Measurements from ENCODE around the gene CORO6. TPM values are rescaled to one million over a fixed set of nuclear protein-coding genes. Genes with fewer than 3 reads are reported as not detected.

CORO6 gene
- total and polyA plus RNA-seq, 12 donors: 53.2 to 262 (median 90.9) TPM

DNA sequence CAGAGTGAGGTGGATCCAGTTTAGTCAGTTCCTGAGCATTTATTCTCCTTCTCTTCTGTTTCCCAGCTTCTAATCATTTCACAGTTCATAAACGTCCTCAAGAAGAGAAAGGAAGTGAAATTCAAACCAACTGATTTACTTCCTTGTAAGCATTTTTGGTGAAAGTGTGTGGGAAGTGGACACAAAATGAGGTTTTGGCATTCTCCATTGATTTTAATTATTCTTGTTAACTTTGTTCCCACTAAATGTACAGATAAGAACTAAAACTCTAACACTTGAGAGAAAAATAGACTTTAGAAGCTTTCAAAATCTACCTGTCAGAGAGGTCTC is 42.7 kb upstream of the CORO6 start:
- Histone ChIP-seq H3K27ac (peak overlapping the region in 8 of 10 donors; percentile 10 to 85 (median 52)), H3K4me3 (no peak overlapping the region), H3K36me3 (peaks cover 0 to 99% (median 17%) of the 10 kb centered on the region in 9 donors), H3K27me3 (no peaks in the 10 kb centered on the region), H3K4me1 (peaks cover 0 to 63% (median 24%) of the 10 kb centered on the region in 9 donors), H3K9me3 (no peaks in the 10 kb centered on the region)
- TF ChIP-seq, protein P1, sequence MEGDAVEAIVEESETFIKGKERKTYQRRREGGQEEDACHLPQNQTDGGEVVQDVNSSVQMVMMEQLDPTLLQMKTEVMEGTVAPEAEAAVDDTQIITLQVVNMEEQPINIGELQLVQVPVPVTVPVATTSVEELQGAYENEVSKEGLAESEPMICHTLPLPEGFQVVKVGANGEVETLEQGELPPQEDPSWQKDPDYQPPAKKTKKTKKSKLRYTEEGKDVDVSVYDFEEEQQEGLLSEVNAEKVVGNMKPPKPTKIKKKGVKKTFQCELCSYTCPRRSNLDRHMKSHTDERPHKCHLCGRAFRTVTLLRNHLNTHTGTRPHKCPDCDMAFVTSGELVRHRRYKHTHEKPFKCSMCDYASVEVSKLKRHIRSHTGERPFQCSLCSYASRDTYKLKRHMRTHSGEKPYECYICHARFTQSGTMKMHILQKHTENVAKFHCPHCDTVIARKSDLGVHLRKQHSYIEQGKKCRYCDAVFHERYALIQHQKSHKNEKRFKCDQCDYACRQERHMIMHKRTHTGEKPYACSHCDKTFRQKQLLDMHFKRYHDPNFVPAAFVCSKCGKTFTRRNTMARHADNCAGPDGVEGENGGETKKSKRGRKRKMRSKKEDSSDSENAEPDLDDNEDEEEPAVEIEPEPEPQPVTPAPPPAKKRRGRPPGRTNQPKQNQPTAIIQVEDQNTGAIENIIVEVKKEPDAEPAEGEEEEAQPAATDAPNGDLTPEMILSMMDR (IDR thresholded peaks at IDR 0.05): no peak
- intact Hi-C loops (cut with DNase I): loop anchor here in 1 of 10 donors (5.0 kb wide), 1 partner anchor 47 kb away; no protein-coding TSS in a partner anchor
- ATAC-seq (no peak), DNase-seq (no peak)
- 20 to 33% methylated on average over 1 of the region's 1 CpG for WGBS, 2 donors

DNA sequence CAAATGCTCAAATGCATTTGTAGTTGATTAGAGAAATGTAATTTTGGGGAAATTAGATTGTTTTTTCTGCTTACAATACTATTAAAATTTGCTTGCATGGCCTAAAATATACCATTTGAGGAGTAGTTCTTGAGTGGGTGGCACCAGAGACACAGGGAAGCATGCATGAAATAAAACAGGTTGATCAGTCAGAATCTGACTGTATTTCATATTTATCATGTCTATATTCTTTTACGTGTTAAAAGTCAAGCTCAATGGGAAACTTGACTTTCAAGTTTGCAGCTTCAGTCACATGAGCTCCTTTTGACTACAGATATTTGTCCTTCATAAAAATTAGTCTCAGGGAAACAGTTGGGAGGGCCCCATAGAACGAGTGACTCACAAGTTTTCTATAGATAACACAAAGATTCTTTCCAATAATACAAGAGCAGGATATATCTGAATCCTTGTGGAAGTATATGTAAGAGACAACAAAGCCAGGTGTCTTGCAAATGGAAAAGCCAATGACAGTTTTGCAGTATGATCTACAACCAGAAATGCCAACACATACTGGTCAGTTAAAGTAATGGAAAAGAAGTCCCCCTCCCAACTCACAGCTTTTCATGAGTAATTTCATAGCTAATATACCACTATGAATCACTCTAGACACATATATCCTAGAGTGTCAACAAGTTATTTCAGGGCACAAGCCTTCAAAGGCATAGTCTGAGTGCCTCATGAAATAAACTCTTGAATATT is 42.2 kb upstream of the CORO6 start:
- H3K36me3 ChIP-seq: peaks cover 0 to 99% (median 17%) of the 10 kb centered on the region in 9 donors
- no peaks in the 10 kb centered on the region for H3K9me3 ChIP-seq
- DNase-seq (no peak), ATAC-seq (peak in 2 of 8 donors; percentile 15 to 31)
- no peaks in the 10 kb centered on the region for H3K27me3 ChIP-seq
- 34 to 52% methylated on average over 2 of the region's 2 CpGs for WGBS, 2 donors
- TF ChIP-seq, protein P1 (IDR thresholded peaks at IDR 0.05): no peak
- no peak overlapping the region for H3K4me3 ChIP-seq
- peaks cover 0 to 63% (median 24%) of the 10 kb centered on the region in 9 donors for H3K4me1 ChIP-seq
- intact Hi-C loops (cut with DNase I): loop anchor here in 1 of 10 donors (5.0 kb wide), 1 partner anchor 47 kb away; no protein-coding TSS in a partner anchor
- peak overlapping the region in 8 of 10 donors; percentile 10 to 85 (median 52) for H3K27ac ChIP-seq

DNA sequence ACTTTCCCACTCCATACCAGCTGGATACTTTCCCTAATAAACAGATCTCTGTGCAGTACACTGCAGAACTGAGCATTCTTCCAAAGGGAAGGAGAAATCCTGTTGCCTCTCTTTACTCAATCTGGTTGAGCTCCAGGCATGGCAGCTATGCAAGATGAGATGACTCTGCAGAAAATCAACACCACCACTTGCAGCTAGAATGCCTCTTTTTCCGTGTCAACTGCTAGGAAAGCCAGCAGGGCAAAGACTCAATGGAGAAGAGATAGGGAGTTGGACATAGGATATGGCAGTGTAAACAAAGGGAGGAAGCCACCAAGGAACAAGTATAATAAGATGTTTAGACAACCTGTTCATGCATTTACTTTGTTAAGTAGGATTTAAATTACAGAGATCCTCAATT is 40.4 kb upstream of the CORO6 start:
- Histone ChIP-seq H3K27me3 (no peaks in the 10 kb centered on the region), H3K4me1 (peaks cover 0 to 57% (median 24%) of the 10 kb centered on the region in 9 donors), H3K4me3 (no peak overlapping the region), H3K9me3 (no peaks in the 10 kb centered on the region), H3K36me3 (peaks cover 0 to 96% (median 17%) of the 10 kb centered on the region in 9 donors), H3K27ac (peak overlapping the region in 8 of 10 donors; percentile 4 to 61 (median 36))
- DNase-seq (no peak), ATAC-seq (peak in 4 of 8 donors; percentile 12 to 31 (median 14))
- WGBS, 2 donors: 15 to 18% methylated on average over 1 of the region's 1 CpG
- intact Hi-C loops (cut with DNase I): no loop called here
- TF ChIP-seq, protein P1 (IDR thresholded peaks at IDR 0.05): no peak

DNA sequence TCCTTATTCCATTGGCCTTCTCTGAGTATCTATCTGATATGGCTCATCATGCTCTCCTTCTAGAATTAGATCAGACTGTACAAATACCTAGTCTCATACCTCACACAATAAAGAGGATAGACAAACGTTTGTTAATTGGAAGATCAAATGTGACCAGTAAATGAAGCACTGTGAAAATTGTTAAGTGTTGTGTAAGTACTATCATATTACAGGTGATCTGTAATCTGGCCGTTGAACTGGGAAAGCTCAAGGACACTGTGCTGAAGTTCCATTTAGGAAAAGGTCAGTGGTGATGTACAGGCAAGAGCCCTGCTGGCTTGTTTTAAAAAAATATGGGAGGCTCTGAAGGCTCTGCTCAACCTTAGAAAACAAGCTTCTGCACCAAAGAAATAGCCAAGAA is 38.5 kb upstream of the CORO6 start:
- Histone ChIP-seq H3K27me3 (no peaks in the 10 kb centered on the region), H3K36me3 (peaks cover 0 to 96% (median 16%) of the 10 kb centered on the region in 9 donors), H3K4me1 (peaks cover 0 to 46% (median 18%) of the 10 kb centered on the region in 9 donors), H3K9me3 (no peaks in the 10 kb centered on the region), H3K4me3 (no peak overlapping the region), H3K27ac (peak overlapping the region in 5 of 10 donors; percentile 29 to 61 (median 54))
- TF ChIP-seq, protein P1 (IDR thresholded peaks at IDR 0.05): no peak
- WGBS, 2 donors: 46 to 48% methylated on average over 2 of the region's 2 CpGs
- intact Hi-C loops (cut with DNase I): no loop called here
- DNase-seq: no peak
- ATAC-seq: peak in 2 of 8 donors; percentile 37 to 58
